Measurements from ENCODE around the gene UGDH.

The UGDH gene

DNA sequence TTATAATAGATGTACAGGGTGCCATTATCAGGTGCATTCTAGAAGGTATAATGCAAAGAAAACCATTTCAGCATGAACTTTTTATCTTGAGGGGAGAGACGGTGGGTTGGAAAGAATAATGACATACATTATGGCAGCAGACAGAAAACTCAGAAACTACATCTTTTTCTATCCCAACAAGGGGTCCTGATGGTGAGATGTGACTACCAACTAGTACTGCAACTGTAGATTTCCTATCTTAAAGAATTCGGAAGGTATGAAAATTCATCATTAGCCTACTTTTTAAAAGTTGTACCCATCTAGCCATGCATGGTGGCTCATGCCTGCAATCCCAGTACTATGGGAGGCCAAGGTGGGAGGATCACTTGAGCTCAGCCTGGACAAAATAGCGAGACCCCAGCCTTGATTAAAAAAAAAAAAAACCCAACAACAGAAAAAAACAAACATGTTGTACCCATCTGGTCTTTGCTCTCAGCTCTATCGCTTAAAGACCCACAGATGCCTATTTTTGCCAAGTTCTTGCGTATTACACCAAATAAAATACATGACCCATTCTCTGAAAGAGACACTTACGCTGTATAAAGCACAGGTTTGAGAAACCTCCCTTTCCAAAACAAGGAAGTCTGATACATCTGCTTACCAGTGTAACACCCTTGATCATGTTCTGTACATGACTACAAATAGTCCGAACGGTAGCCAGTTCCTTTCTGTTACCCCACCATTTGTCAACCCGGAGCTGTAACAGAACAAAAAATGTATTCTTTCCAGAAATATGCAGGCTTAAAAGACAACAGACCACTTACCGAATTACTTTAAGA lies 70.1 kb downstream of the UGDH start:
- Histone ChIP-seq H3K36me3 (peaks cover 66% of the 10 kb centered on the region), H3K27ac (peak overlapping the region; percentile 97), H3K4me3 (peak overlapping the region; percentile 78), H4K20me1 (peaks cover 60% of the 10 kb centered on the region), H3K9me3 (no peaks in the 10 kb centered on the region), H3K9ac (peak overlapping the region; percentile 95), H3K4me2 (peak overlapping the region; percentile 71), H3K4me1 (peaks cover 35% of the 10 kb centered on the region), H3K27me3 (no peaks in the 10 kb centered on the region)
- no peak for TF ChIP-seq Cebpa-rat (IDR thresholded peaks at IDR 0.05)

- Histone ChIP-seq H3K4me2 (peak overlapping the region; percentile 71; the same call in 1 of the 2 replicates), H3K9me3 (no peaks in the 10 kb centered on the region), H3K4me1 (peaks cover 31% of the 10 kb centered on the region), H4K20me1 (peaks cover 77% of the 10 kb centered on the region), H3K36me3 (peaks cover 75% of the 10 kb centered on the region), H3K4me3 (no peak overlapping the region), H3K27ac (no peak overlapping the region), H3K9ac (no peak overlapping the region), H3K27me3 (no peaks in the 10 kb centered on the region)
- TF ChIP-seq Cebpa-rat (IDR thresholded peaks at IDR 0.05), result no peak
Observed at GRCh38 chr4:39455486-39455885, 71.8 kb downstream of the UGDH start.

DNA sequence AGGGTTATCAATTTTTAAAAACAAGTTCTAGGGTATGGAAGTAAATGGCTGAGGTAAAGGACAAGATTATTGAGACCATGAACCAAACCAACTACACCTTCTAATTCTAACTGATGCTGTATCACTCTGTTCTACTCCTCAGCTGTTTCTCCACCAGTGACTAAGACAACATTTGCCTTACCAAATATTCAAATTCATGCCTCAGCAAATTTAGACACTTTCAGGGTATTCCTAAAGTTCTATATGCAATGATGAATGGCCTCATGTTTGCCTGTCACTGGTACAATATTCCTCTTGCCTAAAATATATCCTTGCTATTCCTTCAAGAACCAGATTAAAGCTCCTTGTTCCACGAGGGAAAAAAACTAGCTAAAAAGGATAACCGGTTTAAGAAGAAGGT lies 73.5 kb downstream of the UGDH start:
- Histone ChIP-seq H4K20me1 (peaks cover 94% of the 10 kb centered on the region), H3K4me1 (peaks cover 24% of the 10 kb centered on the region), H3K4me3 (no peak overlapping the region), H3K36me3 (peaks cover 91% of the 10 kb centered on the region), H3K27ac (no peak overlapping the region), H3K4me2 (no peak overlapping the region), H3K9ac (no peak overlapping the region), H3K9me3 (no peaks in the 10 kb centered on the region), H3K27me3 (no peaks in the 10 kb centered on the region)
- no peak for TF ChIP-seq Cebpa-rat (IDR thresholded peaks at IDR 0.05)

GRCh38 chr4:39452860-39453587 lies 74.2 kb downstream of the UGDH start:
- Histone ChIP-seq H3K27ac (no peak overlapping the region), H3K4me2 (no peak overlapping the region), H3K9me3 (no peaks in the 10 kb centered on the region), H3K9ac (no peak overlapping the region), H4K20me1 (peaks cover 99% of the 10 kb centered on the region), H3K27me3 (no peaks in the 10 kb centered on the region), H3K36me3 (peaks cover 94% of the 10 kb centered on the region), H3K4me1 (peaks cover 24% of the 10 kb centered on the region), H3K4me3 (no peak overlapping the region)
- no peak for TF ChIP-seq Cebpa-rat (IDR thresholded peaks at IDR 0.05)

DNA sequence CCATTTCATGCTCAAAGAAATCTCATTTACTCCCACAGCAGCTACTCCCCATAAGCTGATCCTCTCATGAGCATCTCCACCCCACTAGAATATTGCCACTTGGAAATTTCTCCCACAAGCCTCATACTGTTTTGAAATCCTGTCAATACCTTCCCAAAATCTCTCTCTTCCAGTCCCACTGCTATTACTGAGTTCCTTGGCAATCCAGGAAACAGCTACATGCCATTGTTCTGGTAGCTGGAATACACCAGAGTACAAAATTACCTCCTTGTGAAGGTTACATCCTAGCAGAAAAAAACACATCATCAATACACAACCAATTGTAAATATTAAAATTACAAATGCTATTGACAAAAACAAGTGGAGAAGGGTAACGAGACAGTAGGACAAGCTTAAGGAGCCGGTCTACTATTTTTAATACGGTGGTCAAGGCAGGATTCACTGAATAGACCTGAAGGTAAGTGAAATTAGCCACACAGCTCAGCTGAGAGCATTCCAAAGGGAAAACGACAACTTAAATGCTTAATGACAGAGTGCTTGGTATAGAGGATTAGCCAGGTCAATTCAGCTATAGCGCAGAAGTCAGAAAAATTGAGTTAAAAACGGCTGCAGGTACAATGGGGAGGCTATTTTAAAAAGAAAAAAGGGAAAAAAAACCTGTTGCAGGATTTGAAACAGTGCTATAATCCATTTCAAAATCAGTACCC lies 74.9 kb downstream of the UGDH start:
- H3K9me3 ChIP-seq, result no peaks in the 10 kb centered on the region
- no peak overlapping the region for H3K9ac ChIP-seq
- H3K27me3 ChIP-seq, result no peaks in the 10 kb centered on the region
- H4K20me1 ChIP-seq, result peaks cover 92% of the 10 kb centered on the region
- peaks cover 20% of the 10 kb centered on the region for H3K4me1 ChIP-seq
- peaks cover 91% of the 10 kb centered on the region for H3K36me3 ChIP-seq
- TF ChIP-seq Cebpa-rat (IDR thresholded peaks at IDR 0.05), result no peak
- no peak overlapping the region for H3K4me3 ChIP-seq
- H3K27ac ChIP-seq, result no peak overlapping the region
- H3K4me2 ChIP-seq, result no peak overlapping the region

DNA sequence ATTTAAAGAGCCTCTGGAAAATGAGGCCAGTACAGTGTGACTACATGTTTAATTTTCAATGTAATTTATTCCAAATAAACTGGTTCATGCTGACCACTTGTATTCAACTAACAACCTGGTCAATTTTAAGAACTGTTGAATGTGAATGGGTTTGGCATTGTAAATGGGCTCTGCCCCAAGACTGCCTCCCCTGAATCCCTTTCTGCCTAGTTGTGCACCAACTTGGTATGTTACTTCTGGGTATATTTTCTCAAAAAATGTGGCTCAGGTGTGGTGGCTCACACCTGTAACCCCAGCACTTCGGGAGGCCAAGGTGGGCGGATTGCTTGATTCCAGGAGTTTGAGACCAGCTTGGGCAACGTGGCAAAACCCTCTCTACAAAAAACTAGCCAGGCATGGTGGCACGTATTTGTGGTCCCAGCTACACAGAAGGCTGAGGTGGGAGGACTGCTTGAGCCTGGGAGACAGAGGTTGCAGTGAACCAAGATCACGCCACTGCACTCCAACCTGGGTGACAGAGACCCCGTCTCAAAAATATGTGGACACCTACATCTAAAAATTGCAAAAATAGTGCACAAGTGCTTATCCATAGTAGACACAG lies 75.7 kb downstream of the UGDH start:
- Histone ChIP-seq H3K4me1 (peaks cover 12% of the 10 kb centered on the region), H3K36me3 (peaks cover 91% of the 10 kb centered on the region), H3K9me3 (peaks cover 5% of the 10 kb centered on the region), H4K20me1 (peaks cover 84% of the 10 kb centered on the region), H3K27ac (no peak overlapping the region), H3K9ac (no peak overlapping the region), H3K4me2 (no peak overlapping the region), H3K27me3 (no peaks in the 10 kb centered on the region), H3K4me3 (no peak overlapping the region)
- no peak for TF ChIP-seq Cebpa-rat (IDR thresholded peaks at IDR 0.05)

- H3K4me1 ChIP-seq, result peaks cover 3% of the 10 kb centered on the region; the same call in 1 of the 2 replicates
- no peak overlapping the region for H3K4me2 ChIP-seq
- peaks cover 5% of the 10 kb centered on the region for H3K9me3 ChIP-seq
- no peak overlapping the region for H3K27ac ChIP-seq
- no peak overlapping the region for H3K9ac ChIP-seq
- H3K4me3 ChIP-seq, result no peak overlapping the region
- no peak for TF ChIP-seq Cebpa-rat (IDR thresholded peaks at IDR 0.05)
- peaks cover 75% of the 10 kb centered on the region for H4K20me1 ChIP-seq
- H3K27me3 ChIP-seq, result no peaks in the 10 kb centered on the region
- peaks cover 86% of the 10 kb centered on the region for H3K36me3 ChIP-seq
Observed at GRCh38 chr4:39450618-39451017, 76.6 kb downstream of the UGDH start.

All from BLaER1 (cell line).